Esophagus muscularis mucosa (tissue), 4 donors: ENCODE results near the gene AFF3. TPM values are rescaled to one million over a fixed set of nuclear protein-coding genes. Genes with fewer than 3 reads are reported as not detected.

ENCODE experiments used
- DNase-seq: peaks from one replicate; pipeline ENCODE4 v3.0.0-alpha.2; 2017; ENCODE audit errors: extremely low spot score
- H3K27ac ChIP-seq, 4 donors: fragments of 200-600 bp; sonication (generic); replicated peaks in 1 of 4; 1 replicate in 3 of 4; 2 replicates in 1 of 4; pipeline ENCODE4 v1.5.1; 2016 to 2019; ENCODE audit warnings: mild to moderate bottlenecking in 1 of 4
- H3K27me3 ChIP-seq, 4 donors: fragments of 200-600 bp; sonication (generic); one replicate each; pipeline versions ENCODE4 v1.5.1 to v1.6.0; 2016 to 2019
- H3K36me3 ChIP-seq, 4 donors: fragments of 200-600 bp; sonication (generic); one replicate each; pipeline ENCODE4 v1.5.1; 2016 to 2019
- H3K4me1 ChIP-seq, 4 donors: fragments of 200-600 bp; sonication (generic); one replicate each; pipeline ENCODE4 v1.5.1; 2016 to 2019
- H3K4me3 ChIP-seq, 4 donors: fragments of 200-600 bp; sonication (generic); 1 replicate in 2 of 4; 2 replicates in 2 of 4; pipeline ENCODE4 v1.5.1; 2016 to 2019; ENCODE audit warnings: mild to moderate bottlenecking in 4 of 4, moderate library complexity in 1 of 4
- H3K9me3 ChIP-seq, 4 donors: fragments of 200-600 bp; sonication (generic); 1 replicate in 3 of 4; 2 replicates in 1 of 4; pipeline ENCODE4 v1.5.1; 2016 to 2019
- EP300 ChIP-seq: sonication (generic); formaldehyde crosslinking; IDR thresholded peaks from one replicate; pipeline ENCODE4 v1.6.1; 2017; ENCODE audit warnings: antibody characterized with exemption
- POLR2A ChIP-seq: fragments of 450-650 bp; IDR thresholded peaks from one replicate; pipeline ENCODE4 v1.6.1; 2017; ENCODE audit warnings: antibody characterized with exemption, moderate library complexity, mild to moderate bottlenecking, low read depth
- POLR2AphosphoS5 ChIP-seq, 2 donors: sonication (generic); formaldehyde crosslinking; IDR thresholded peaks; one replicate each; pipeline ENCODE4 v1.6.1; 2017; ENCODE audit warnings: antibody characterized with exemption in 2 of 2
- WGBS: methylation state at CpG from one replicate; pipeline ENCODE4 v1.1.5; 2018; 5-methylcytosine and 5-hydroxymethylcytosine counted together
- intact Hi-C: fragments of 100-400 bp; cut with DNase I; formaldehyde crosslinking; loops from one replicate; pipeline ENCODE4 v1.15.1; 2023
- total RNA-seq, 4 donors: library from RNA; depleted of rRNA; stranded (reverse); fragments of >200 nt; gene quantifications; one replicate each; pipeline versions ENCODE4 v1.1.0 to v1.2.1, GENCODE V29; 2016
- TF ChIP-seq, protein P1 (sequence below), 3 experiments: fragments of 200-600 bp in 2 of 3; fragments of 450-650 bp in 1 of 3; sonication (generic) in 2 of 3; IDR thresholded peaks; one replicate each; pipeline ENCODE4 v1.5.1; 2017 to 2019; ENCODE audit warnings: antibody characterized with exemption in 3 of 3, mild to moderate bottlenecking in 2 of 3, moderate library complexity in 1 of 3

AFF3 gene
- total RNA-seq, 4 donors from 2014 or later: 36.4 to 99.5 (median 56.9) TPM

- no peaks in the 10 kb centered on the region for H3K36me3 ChIP-seq
- H3K27me3 ChIP-seq: no peaks in the 10 kb centered on the region
- no peaks in the 10 kb centered on the region for H3K9me3 ChIP-seq
- H3K4me3 ChIP-seq: no peak overlapping the region
- peaks cover 0 to 10% (median 1%) of the 10 kb centered on the region in 4 donors for H3K4me1 ChIP-seq
- intact Hi-C loops: no loop called here
- no peak for DNase-seq
- no peak overlapping the region for H3K27ac ChIP-seq
- TF ChIP-seq POLR2AphosphoS5 (IDR thresholded peaks at IDR 0.05) (no peak), EP300 (no peak), POLR2A (no peak)
- TF ChIP-seq, protein P1, sequence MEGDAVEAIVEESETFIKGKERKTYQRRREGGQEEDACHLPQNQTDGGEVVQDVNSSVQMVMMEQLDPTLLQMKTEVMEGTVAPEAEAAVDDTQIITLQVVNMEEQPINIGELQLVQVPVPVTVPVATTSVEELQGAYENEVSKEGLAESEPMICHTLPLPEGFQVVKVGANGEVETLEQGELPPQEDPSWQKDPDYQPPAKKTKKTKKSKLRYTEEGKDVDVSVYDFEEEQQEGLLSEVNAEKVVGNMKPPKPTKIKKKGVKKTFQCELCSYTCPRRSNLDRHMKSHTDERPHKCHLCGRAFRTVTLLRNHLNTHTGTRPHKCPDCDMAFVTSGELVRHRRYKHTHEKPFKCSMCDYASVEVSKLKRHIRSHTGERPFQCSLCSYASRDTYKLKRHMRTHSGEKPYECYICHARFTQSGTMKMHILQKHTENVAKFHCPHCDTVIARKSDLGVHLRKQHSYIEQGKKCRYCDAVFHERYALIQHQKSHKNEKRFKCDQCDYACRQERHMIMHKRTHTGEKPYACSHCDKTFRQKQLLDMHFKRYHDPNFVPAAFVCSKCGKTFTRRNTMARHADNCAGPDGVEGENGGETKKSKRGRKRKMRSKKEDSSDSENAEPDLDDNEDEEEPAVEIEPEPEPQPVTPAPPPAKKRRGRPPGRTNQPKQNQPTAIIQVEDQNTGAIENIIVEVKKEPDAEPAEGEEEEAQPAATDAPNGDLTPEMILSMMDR (IDR thresholded peaks at IDR 0.05): no peak
- WGBS: 94% methylated on average over 4 of the region's 4 CpGs
Observed at GRCh38 chr2:100052650-100053049, 89.7 kb downstream of the AFF3 start.

GRCh38 chr2:100051253-100051652 lies 91.1 kb downstream of the AFF3 start:
- Histone ChIP-seq H3K9me3 (no peaks in the 10 kb centered on the region), H3K27ac (no peak overlapping the region), H3K4me3 (no peak overlapping the region), H3K36me3 (no peaks in the 10 kb centered on the region), H3K4me1 (peaks cover 0 to 7% (median 0%) of the 10 kb centered on the region in 4 donors), H3K27me3 (no peaks in the 10 kb centered on the region)
- TF ChIP-seq, protein P1 (IDR thresholded peaks at IDR 0.05): no peak
- TF ChIP-seq POLR2A (no peak), EP300 (no peak)
- DNase-seq: no peak
- WGBS: 87% methylated on average over 5 of the region's 5 CpGs
- intact Hi-C loops: no loop called here

DNA sequence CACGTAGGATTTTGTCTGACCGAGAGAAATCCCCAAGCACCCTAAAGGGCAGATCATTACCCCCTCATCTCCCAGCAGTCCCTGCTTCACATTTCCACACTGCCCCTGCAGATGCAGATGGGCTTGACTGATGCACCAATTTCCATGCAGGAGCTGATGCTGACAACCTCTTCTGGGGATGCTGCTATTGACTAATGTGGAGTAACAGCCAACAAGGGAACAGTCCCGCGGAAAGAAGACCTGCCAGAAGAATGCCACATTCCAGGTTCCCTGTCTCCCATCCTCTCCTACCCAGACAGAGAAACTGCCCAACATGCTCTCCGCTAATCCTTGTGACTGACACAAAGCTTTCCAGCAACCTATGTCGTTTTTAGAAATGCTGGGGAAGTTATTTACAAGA lies 91.7 kb downstream of the AFF3 start:
- TF ChIP-seq POLR2AphosphoS5 (IDR thresholded peaks at IDR 0.05): no peak
- TF ChIP-seq, protein P1 (IDR thresholded peaks at IDR 0.05): no peak
- TF ChIP-seq EP300: no peak
- TF ChIP-seq POLR2A: no peak
- peaks cover 0 to 7% (median 0%) of the 10 kb centered on the region in 4 donors for H3K4me1 ChIP-seq
- H3K4me3 ChIP-seq: no peak overlapping the region
- H3K27ac ChIP-seq: no peak overlapping the region
- intact Hi-C loops: no loop called here
- 91% methylated on average over 5 of the region's 6 CpGs for WGBS
- no peaks in the 10 kb centered on the region for H3K27me3 ChIP-seq
- no peaks in the 10 kb centered on the region for H3K9me3 ChIP-seq
- DNase-seq: no peak
- H3K36me3 ChIP-seq: no peaks in the 10 kb centered on the region

DNA sequence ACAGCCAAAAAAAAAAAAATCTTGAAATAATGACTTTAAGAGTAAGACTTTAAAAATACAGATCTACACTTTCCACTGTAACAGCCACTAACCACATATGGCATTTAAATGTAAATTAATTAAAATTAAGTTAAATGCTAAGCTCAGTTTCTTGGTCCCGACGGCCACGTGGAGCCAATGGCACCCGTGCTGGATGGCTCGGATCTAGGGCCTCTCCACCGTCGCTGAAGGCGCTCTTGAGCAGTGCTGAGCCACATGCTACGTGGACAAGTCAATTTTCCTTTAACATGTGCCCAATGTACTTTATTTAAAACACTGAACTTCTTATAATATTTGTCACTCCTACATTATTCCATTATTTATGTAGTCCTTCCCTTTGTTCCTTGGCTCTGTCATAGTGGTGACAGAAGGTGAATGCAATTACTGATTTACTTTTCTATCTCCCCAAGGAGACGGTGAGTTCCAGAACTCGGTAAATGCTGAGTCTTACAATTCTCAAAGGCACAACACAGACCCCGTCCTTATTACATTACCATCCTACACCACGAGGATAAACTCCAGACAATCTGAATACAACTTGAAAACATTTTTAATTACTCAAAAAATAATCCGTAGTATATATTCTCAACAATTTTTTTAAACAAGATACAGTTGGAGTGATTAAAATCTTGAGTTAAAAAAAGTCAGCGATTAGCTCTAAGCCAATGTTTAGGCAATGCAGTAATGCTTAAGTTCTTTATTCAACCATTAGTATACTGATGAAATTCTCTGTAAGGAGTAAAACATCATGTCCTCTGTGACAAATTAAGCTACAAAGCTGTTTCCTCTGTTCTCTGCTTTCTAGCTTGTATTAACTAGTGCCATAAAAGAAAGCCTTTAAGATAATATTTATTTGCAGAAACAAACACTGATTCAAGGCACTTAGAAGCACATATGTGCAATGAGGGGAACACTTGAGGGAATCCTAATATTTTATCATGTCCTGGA lies 95.1 kb downstream of the AFF3 start:
- no peak overlapping the region for H3K4me3 ChIP-seq
- TF ChIP-seq POLR2A: no peak
- TF ChIP-seq EP300: no peak
- DNase-seq: no peak
- WGBS: 77% methylated on average over 15 of the region's 15 CpGs
- no peaks in the 10 kb centered on the region for H3K4me1 ChIP-seq
- H3K9me3 ChIP-seq: no peaks in the 10 kb centered on the region
- intact Hi-C loops: no loop called here
- H3K27ac ChIP-seq: no peak overlapping the region
- no peaks in the 10 kb centered on the region for H3K36me3 ChIP-seq
- H3K27me3 ChIP-seq: no peaks in the 10 kb centered on the region

DNA sequence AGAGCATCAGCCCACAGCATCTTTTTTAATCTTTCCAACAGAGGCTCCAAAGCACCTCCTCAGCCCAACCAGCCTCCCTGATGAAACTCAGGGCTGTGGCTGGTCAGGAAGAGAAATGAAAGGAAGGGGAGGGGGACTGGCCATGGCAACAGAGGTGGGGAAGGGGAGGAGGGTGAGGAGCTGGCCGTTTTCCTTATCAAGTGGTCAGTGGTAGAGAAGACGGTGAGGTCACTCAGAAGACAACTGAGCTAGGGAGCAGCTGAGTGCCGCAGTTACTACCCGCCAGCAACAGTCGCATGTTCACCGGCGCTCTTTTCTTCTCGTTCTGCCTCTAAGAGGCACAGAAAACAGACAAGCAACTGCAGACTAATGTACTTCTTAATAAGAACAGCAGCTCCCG lies 97.4 kb downstream of the AFF3 start:
- H3K36me3 ChIP-seq: no peaks in the 10 kb centered on the region
- intact Hi-C loops: no loop called here
- no peak for DNase-seq
- 89% methylated on average over 9 of the region's 9 CpGs for WGBS
- H3K9me3 ChIP-seq: no peaks in the 10 kb centered on the region
- no peak for TF ChIP-seq POLR2AphosphoS5 (IDR thresholded peaks at IDR 0.05)
- no peaks in the 10 kb centered on the region for H3K27me3 ChIP-seq
- no peak overlapping the region for H3K4me3 ChIP-seq
- H3K4me1 ChIP-seq: no peaks in the 10 kb centered on the region
- no peak overlapping the region for H3K27ac ChIP-seq
